ENCODE measurements around the gene CYP20A1.
"Not testable (repeated sequence)": the region's sequence is repeated elsewhere in the genome, so short reads cannot be mapped to it uniquely, and the experiment has no call there.

The CYP20A1 gene, protein sequence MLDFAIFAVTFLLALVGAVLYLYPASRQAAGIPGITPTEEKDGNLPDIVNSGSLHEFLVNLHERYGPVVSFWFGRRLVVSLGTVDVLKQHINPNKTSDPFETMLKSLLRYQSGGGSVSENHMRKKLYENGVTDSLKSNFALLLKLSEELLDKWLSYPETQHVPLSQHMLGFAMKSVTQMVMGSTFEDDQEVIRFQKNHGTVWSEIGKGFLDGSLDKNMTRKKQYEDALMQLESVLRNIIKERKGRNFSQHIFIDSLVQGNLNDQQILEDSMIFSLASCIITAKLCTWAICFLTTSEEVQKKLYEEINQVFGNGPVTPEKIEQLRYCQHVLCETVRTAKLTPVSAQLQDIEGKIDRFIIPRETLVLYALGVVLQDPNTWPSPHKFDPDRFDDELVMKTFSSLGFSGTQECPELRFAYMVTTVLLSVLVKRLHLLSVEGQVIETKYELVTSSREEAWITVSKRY

DNA sequence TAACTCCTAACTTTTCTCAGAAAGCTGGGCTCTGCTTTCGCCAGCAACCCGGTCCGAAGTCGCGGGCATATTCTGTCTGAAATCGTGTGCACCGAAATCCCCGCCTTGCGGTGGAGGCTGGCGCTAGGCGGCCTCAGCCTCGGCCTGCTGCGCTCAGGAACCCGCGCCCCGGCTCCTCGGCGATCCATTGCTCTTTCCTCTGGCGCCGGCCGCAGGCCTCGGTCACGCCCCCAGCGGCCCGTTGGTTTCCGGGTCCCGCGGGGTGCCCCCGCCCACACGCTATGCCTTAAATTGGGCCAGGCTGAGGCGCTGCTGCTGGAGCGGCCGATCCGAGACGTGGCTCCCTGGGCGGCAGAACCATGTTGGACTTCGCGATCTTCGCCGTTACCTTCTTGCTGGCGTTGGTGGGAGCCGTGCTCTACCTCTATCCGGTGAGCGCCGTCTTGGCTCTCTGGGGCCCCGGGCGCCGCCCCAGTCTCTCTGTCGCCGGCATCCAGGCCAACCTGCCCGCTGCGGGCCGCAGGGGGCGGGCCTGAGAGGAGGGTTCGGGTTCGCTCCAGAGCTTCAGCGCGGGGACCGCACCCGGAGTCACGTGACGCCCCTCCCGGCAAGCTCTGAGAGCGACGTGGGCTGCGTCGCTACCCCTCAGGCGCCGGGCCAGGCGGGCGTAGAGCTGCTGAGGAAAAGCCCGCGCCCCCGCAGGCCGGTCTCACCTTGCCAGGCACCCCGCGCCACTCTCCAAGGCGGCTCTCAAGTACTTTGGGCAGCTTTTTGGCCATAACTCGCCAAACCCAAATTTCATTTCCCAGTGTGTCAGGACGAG is at the start of gene CYP20A1:
TSS of gene CYP20A1 (plus strand) at position 315 of the 823 bp plus-strand sequence. CDS start at position 360, 45 bp downstream.
- DNase-seq: peak; percentile 88

DNA sequence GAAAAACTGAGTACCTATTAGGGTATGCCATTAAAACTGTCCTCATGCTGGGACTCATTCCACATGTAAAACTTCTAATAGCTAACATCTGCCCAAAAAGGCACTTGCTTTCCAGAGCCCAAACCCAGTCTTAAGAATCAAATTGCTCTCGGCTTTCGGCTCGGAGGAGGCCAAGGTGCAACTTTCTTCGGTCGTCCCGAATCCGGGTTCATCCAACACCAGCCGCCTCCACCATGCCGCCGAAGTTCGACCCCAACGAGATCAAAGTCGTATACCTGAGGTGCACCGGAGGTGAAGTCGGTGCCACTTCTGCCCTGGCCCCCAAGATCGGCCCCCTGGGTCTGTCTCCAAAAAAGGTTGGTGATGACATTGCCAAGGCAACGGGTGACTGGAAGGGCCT is 48.3 kb upstream of the CYP20A1 start:
- not testable (repeated sequence) for DNase-seq

DNA sequence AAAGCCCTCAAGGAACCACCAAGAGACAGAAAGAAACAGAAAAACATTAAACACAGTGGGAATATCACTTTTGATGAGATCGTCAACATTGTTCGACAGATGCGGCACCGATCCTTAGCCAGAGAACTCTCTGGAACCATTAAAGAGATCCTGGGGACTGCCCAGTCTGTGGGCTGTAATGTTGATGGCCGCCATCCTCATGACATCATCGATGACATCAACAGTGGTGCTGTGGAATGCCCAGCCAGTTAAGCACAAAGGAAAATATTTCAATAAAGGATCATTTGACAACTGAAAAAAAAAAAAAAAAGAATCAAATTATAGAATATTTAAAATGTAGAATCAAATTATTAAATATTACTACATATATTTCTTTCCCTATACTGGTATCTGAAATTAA is 47.8 kb upstream of the CYP20A1 start:
- DNase-seq: not testable (repeated sequence)

DNA sequence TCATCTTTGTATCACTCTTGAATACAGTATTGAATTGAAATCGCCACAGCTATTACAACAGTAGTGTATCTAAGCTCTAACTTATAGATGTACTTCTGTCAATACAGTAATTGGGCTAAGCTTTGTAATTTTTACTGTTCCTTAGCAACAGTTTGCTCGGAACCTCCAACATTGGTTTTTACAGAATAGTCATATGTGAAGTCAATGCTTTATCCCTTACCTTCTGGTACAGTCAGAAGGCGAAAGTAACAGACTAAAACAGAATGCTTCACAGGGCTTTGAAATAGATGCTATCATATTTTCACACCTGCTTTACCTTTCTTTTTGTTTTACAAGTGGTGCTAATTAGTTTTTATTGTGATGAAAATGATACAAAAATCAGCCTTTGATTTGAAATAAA is 46.9 kb upstream of the CYP20A1 start:
- no peak for DNase-seq

DNA sequence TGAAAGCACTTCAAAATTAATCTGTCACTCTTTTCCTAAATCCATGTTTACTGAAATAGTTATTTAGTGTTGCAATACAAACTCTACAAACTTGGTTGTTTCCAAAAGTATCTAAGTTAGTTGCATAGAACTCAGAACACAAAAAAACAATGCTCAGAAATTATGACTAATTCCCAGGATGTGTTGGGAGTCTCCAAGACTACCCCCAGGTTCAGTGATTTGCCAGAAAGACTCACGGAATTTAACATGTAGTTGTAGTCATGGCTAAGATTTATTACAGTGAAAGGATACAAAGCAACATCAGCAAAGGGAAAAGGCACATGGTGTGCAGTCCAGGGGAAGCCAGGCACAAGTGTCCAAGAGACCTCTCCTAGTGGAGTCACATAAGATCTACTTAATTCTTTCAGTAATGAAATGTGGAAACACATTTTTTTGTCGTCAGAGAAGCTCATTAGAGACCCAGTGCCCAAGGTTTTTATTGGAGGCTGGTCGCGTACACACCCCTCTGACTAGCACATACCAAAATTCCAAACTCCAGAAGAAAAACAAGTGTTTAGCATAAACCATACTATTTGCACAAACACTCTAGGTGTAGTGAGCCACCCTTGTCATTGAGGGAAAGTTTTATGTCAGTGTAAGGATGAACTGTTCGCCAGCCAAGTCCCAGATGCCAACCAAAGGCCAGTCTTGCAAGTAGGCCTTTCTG is 43.3 kb upstream of the CYP20A1 start:
- DNase-seq: no peak

DNA sequence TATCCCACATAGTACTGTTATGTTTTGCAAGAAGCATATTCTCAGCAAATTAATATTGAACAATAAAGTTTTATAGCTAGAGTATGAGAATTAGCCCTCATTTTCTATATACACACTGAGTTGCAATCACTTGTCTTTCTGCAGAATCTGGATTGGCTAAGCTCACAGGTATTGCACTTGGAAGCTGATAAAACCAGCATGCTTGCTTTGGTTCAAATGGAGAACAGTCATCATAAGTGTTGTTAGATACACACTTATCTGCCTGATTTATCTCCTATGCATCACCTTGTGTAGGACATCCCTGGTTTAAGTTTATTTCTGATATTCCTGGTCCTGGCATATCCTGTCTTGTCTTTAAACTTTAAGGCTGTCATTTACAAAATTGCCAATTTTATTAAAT is 38.0 kb upstream of the CYP20A1 start:
- no peak for DNase-seq

DNA sequence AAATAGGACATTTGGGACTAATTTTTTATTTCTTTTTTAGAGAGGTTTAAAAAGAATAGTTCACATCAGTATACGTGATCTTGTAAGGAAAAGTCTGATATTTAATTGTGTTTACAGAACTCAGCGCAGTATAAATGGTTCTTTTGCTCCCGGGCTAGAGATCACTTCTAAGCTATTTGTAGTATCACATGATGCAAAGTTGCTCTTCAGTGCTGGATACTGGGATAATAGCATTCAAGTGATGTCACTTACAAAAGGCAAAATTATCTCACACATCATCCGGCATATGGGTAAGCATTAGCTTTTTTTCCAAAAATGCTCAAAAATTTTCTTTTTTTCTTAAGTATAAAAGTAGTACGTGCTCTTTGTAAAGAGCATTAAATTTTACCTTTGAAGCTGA is 37.4 kb upstream of the CYP20A1 start:
- DNase-seq: no peak

DNA sequence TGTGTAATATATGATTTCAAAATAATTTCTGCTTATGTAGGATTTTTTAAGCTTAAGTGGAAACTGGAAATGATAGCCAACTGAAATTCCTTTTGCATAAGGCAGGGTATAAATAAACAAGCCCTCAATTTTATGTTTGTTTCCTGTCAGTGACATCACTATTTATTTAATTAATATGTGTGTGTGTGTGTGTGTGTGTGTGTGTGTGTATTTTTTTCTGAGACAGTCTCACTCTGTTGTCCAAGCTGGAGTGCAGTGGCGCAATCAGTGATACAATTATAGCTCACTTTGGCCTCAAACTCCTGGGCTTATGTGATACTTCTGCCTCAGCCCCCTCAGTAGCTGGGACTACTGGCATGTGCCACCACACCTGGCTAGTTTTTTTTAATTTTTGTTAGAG is 29.3 kb upstream of the CYP20A1 start:
- DNase-seq: no peak

DNA sequence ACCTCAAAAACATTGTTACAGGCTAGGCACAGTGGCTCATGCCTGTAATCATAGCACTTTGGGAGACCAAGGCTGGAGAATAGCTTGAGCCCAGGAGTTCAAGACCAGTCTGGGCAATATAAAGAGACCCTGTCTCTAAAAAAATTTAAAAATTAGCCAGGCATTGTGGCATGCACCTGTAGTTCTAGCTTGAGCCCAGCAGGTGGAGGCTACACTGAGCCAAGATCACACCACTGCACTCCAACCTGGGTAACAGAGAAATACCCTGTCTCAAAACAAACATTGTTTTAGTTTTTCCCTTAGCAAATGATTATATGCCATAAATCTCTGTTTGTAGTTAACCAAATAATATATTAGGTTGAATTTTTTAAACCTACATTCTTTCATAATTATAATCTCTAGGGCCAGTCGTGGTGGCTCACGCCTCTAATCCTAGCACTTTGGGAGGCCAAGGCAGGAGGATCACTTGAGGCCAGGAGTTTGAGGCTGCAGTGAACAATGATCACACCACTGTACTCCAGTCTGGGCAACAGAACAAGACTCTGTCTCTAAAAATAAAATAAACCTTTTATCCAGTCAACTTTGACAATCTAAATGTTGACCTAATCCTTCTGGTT is 13.3 kb upstream of the CYP20A1 start:
- DNase-seq: no peak

DNA sequence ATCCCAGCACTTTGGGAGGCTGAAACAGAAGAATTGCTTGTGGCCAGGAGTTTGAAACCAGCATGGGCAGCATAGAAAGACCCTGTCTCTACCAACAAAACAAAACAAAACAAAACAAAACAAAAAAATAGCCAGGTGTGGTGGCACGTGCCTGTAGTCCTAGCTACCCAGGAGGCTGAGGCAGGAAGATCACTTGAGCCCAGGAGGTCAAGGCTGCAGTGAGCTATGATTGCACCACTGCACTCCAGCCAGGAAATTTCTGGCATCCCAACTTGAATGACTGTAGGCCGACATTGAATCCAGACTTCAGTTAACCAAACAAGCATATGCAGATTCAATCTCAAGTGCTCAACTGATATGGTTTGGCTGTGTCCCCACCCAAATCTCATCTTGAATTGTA is 9.1 kb upstream of the CYP20A1 start:
- DNase-seq: not testable (repeated sequence)

DNA sequence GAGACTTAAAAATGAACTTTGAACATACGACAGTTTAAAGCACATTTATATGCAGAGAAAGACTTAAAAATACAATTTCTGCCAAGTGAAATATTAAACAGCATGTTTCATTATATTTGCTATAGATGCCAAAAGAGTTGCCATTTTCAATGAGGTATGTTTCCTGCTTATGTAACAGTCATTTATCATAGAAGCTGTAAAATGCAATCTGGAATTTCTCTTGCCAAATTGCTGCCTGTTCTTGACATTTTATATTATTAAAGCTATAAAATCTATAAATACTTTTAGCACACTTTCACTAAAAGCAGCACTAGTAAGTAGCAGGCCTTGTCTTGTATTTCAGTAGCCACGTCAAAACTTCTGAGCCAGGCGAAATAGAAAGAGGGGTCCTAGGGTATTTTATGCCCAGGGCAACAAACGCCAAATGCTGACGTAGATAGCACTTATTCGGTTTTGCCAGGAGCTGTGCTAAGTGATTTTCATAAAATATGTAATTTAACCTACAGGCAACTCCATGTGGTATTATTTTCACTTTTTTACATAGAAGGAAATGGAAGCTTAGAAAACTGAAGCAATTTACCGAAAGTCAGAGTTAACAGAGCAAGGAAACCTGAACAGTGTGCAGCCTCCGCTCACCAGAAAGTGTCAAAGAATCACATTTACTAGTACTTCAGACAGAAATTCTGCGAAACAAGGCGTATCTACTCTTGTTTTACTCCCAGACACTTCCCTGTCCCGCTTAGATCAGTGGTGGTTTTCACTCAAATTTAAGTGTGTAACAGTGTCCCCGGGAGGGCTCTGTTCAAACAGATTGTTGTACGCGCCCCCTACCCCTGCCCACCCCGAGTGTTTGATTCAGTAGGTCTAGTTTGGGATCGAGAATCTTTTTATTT is 1.2 kb upstream of the CYP20A1 start:
- DNase-seq: no peak

DNA sequence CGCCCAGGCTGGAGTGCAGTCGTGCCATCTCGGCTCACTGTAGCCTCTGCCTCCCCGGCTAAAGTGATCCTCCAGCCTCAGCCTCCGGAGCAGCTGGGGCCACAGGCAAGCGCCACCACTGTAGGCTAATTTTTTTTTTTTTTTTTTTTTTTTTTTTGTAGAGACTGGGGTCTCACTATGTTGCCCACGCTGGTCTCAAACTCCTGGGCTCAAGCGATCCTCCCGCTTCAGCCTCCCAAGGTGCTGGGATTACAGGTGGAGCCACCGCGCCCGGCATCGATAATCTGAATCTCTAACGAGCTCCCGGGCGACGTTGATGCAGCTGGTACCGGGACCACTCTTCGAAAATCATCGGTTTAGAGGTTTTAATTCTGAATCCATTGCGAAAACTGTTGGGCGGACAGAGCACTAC is 520 bp upstream of the CYP20A1 start:
- DNase-seq: no peak

DNA sequence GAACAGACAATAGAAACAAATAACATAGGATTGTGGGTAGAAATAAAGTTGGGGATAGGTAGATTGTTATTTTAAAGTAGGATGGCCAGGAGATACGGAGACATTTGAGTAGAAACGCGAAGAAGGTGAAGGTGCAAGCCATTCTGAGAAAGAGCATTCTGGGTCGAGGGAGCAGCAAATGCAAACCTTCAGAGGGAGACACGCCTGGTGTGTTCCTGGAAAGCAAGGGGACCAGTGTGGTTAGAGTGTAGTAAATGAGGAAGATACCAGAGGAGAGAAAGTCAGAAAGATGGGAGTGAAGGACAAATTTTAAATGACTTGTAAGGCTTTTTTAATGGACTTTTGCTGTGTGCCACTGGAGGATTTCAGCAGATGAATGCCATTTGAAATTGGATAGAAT is 1.7 kb downstream of the CYP20A1 start:
- no peak for DNase-seq

DNA sequence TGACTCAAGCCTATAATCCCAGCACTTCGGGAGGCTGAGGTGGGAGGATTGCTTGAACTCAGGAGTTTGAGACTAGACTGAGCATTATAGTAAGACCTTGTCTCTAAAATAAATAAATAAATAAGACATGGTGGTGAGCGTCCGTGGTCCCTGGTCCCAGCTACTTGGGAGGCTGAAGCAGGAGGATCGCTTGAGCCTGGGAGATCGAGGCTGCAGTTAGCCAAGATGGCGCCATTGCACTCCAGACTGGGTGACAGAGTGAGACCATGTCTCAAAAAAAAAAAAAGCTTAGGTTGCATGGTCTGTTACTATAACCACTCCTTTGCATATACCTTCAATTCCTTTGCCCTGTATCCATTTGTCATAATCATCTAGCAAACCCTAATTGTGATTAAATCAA is 3.7 kb downstream of the CYP20A1 start:
- DNase-seq: no peak

DNA sequence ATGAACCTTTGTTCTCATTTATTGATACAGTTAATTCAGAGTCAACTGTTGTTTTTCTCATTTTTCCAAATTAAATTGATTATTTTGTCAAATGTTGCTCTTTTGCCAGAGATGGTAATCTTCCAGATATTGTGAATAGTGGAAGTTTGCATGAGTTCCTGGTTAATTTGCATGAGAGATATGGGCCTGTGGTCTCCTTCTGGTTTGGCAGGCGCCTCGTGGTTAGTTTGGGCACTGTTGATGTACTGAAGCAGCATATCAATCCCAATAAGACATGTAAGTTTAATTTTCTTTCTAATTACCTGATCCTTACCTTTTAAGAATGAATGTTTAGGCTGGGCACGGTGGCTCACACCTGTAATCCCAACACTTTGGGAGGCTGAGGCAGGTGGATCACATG is 7.8 kb downstream of the CYP20A1 start:
- DNase-seq: no peak

DNA sequence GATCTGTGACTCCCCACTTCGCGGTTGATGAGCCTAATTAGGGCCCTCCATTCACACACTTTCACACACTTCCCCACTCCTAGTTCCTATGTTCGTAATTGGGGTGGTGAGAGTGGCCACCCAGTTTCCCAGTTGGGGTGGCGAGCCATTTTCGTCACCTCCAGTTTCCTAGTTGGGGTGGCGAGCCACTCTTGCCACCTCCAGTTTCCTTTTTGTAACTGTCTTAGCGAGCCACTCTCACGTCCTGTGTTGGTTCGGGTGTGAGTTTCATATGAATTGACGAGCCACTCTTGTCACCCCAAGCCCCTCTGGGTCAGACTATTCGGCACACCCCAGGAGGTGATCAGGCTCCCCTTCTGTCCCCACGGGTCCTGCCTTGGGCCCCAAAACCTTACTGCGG is 14.0 kb downstream of the CYP20A1 start:
- DNase-seq: no peak

DNA sequence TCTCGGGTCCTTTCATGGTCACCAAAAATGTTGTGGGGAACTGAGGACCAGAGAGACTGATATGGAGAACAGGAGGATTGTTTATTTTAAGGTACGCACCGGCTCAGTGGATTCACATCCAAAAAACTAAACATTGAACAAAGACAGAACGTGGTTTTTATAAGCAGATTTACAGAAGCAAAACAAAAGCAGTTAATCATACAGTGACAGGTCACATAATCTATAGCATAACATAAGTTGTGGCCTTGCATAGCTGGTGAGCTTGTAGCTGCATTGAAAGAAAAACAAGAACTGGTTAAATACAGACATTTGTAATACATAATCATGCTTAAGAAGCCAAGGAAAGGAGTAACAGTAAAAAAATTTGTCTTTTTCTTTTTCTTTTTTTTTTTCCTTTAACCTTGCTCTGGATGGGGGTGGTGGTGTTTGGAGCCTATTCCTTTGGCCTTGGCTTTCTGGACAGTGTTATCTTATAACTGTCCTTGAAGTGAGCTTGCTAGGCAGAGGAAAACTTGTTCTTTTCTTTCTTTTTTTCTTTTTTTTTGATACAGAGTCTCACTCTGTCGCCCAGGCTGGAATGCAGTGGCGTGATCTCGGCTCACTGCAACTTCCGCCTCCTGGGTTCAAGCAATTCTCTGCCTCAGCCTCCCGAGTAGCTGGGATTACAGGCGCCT is 14.7 kb downstream of the CYP20A1 start:
- DNase-seq: not testable (repeated sequence)

DNA sequence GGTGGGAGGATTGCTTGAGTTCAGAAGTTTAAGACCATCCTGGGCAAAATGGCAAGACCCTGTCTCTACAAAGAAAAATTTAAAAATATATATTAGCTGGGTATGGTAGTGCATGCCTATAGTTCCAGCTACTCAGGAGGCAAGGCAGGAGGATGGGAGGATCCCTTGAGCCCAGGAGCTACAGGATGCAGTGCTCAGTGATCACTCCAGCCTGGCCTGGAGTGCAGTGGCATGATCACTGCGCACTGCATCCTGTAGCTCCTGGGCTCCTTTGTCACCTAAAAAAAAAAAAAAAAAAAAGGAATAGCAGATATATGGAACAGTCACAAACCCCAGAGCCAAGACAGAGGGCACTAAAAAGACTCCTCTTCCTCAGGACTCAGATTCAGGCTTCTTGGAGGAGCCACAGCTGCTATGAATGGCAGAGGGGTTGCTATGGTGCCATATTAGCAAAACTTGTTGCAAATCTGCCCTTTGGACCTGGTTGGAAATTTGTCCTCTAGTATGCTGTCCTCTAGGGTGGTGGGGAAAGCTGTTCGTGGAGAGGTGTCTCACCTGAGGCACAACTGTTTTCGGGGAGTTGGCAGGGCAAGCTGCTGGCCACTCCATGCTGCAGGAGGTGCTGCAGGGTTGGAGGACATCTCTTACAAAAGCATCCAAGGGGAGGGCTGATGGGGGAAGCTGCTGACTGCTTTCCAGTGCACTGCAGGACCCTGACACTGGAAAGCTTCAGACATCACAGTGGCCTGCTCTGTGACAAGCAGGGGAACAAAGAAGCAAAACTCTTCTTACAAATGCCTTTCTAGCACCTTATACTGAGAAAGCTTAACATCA is 22.7 kb downstream of the CYP20A1 start:
- DNase-seq: no peak

DNA sequence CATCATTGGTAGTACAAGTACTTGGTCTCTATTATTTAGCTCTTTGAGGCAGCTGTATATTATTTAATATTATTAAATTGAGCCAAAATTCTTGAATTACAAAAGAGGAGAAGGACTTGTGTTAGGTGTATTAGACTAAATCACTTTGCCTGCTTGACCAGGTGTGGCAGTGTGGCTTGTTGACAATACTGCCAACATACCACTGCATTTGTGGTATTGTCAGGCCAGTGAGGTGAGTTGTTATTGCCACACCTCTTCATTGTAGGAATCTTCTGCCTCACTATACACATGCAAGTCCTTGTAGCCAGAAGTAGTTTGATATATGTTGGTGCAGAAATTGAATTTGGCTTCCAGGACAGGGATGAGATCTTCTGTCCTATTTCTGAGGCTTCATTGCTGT is 40.5 kb downstream of the CYP20A1 start:
- no peak for DNase-seq

DNA sequence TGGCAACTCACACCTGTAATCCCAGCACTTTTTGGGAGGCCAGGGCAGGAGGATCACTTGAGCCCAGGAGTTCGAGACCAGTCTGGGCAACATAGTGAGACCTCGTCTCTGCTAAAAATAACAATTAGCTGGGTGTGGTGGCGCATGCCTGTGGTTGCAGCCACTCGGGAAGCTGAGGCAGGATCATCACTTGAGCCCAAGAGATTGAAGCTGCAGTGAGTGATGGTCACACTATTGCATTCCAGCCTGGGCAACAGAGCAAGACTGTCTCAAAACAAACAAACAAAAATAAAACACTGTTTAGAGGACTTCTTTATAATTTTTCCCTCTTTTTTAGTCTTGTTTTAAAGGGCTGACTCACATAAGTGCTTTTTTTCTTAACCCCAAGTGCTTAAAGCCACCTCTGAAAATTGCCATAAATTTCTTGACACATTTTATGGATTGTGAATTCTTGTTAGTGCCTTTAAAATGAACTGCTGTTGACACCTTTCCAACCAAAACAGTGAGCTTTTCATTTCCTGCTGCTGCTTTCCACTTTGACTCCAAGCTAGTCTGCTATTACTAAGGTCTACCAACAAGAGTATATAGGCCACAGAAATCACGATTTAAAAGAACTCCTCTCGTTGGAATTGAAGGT is 41.7 kb downstream of the CYP20A1 start:
- no peak for DNase-seq

Measured in NCI-H2107 (cell line).